H9 (cell line): ENCODE data around the gene NFYC. TPM values are rescaled to one million over a fixed set of nuclear protein-coding genes. Genes with fewer than 3 reads are reported as not detected.

Experiments used
- DNase-seq: peaks from one replicate; pipeline ENCODE4 v3.0.0-alpha.2; 2017
- H2AFZ ChIP-seq: one replicate; pipeline ENCODE4 v1.6.1; 2013; ENCODE audit warnings: mild to moderate bottlenecking, low read length, control low read depth, moderate library complexity
- H2AK5ac ChIP-seq: 2 replicates; pipeline ENCODE4 v1.6.1; 2013; ENCODE audit warnings: low read length, control low read depth, mixed read lengths; ENCODE audit not compliant: insufficient read length
- H2BK120ac ChIP-seq: one replicate; pipeline ENCODE4 v1.6.1; 2013; ENCODE audit warnings: low read depth, mild to moderate bottlenecking, low read length, control low read depth, inconsistent platforms; ENCODE audit not compliant: poor library complexity, severe bottlenecking
- H2BK12ac ChIP-seq: 2 replicates; pipeline ENCODE4 v1.6.1; 2013; ENCODE audit warnings: low read length, control low read depth, mixed read lengths, low read depth; ENCODE audit not compliant: insufficient read length
- H2BK15ac ChIP-seq: 2 replicates; pipeline ENCODE4 v1.6.1; 2013; ENCODE audit warnings: low read depth, low read length, control low read depth
- H2BK20ac ChIP-seq: one replicate; pipeline ENCODE4 v1.6.1; 2013; ENCODE audit warnings: low read depth, mild to moderate bottlenecking, low read length, control low read depth, inconsistent platforms; ENCODE audit not compliant: poor library complexity, severe bottlenecking
- H2BK5ac ChIP-seq: 2 replicates; pipeline ENCODE4 v1.6.1; 2013; ENCODE audit warnings: low read length, control low read depth, mixed read lengths; ENCODE audit not compliant: insufficient read length
- H3K14ac ChIP-seq: 2 replicates; pipeline ENCODE4 v1.6.1; 2013; ENCODE audit warnings: low read length, control low read depth; ENCODE audit not compliant: insufficient read depth
- H3K18ac ChIP-seq: 2 replicates; pipeline ENCODE4 v1.6.1; 2013; ENCODE audit warnings: low read depth, mild to moderate bottlenecking, mixed read lengths, low read length, control low read depth; ENCODE audit not compliant: insufficient read length
- H3K23ac ChIP-seq: 2 replicates; pipeline ENCODE4 v1.6.1; 2013; ENCODE audit warnings: low read length, control low read depth, mixed read lengths, low read depth; ENCODE audit not compliant: insufficient read length
- H3K23me2 ChIP-seq: 2 replicates; pipeline ENCODE4 v1.6.1; 2013; ENCODE audit warnings: low read depth, mild to moderate bottlenecking, mixed read lengths, low read length, control low read depth; ENCODE audit not compliant: insufficient read length, poor library complexity, severe bottlenecking
- H3K27ac ChIP-seq: 2 replicates; pipeline ENCODE4 v1.5.1; 2013; ENCODE audit warnings: low read length, control low read depth, mixed read lengths, low read depth; ENCODE audit not compliant: insufficient read length
- H3K27me3 ChIP-seq: 2 replicates; pipeline ENCODE4 v1.6.1; 2013; ENCODE audit warnings: low read length, control low read depth, inconsistent platforms; ENCODE audit not compliant: insufficient read depth
- H3K4ac ChIP-seq: 2 replicates; pipeline ENCODE4 v1.6.1; 2013; ENCODE audit warnings: low read depth, mild to moderate bottlenecking, control low read depth, inconsistent platforms, low read length, moderate library complexity
- H3K4me1 ChIP-seq: 2 replicates; pipeline ENCODE4 v1.6.1; 2013; ENCODE audit warnings: low read length, control low read depth, inconsistent platforms; ENCODE audit not compliant: insufficient read depth
- H3K4me2 ChIP-seq: 2 replicates; pipeline ENCODE4 v1.6.1; 2013; ENCODE audit warnings: low read length, control low read depth, mixed read lengths; ENCODE audit not compliant: insufficient read length, insufficient read depth
- H3K56ac ChIP-seq: 2 replicates; pipeline ENCODE4 v1.6.1; 2013; ENCODE audit warnings: low read depth, mild to moderate bottlenecking, mixed read lengths, low read length, control low read depth; ENCODE audit not compliant: insufficient read length
- H3K79me1 ChIP-seq: 2 replicates; pipeline ENCODE4 v1.6.1; 2013; ENCODE audit warnings: low read depth, mild to moderate bottlenecking, moderate library complexity, low read length, control low read depth, inconsistent platforms; ENCODE audit not compliant: insufficient read depth, poor library complexity, severe bottlenecking
- H3K79me2 ChIP-seq: 2 replicates; pipeline ENCODE4 v1.6.1; 2013; ENCODE audit warnings: low read length, control low read depth, inconsistent platforms; ENCODE audit not compliant: insufficient read depth
- H3K9ac ChIP-seq: 2 replicates; pipeline ENCODE4 v1.6.1; 2013; ENCODE audit warnings: low read length, control low read depth, mixed read lengths; ENCODE audit not compliant: insufficient read length; ENCODE audit errors: extremely low read depth
- H3K9me3 ChIP-seq: one replicate; pipeline ENCODE4 v1.6.1; 2013; ENCODE audit warnings: low read depth, low read length, inconsistent platforms; ENCODE audit not compliant: control insufficient read depth
- H3T11ph ChIP-seq: one replicate; pipeline ENCODE4 v1.6.1; 2013; ENCODE audit warnings: mild to moderate bottlenecking, low read length, control low read depth, inconsistent platforms
- H4K20me1 ChIP-seq: one replicate; pipeline ENCODE4 v1.6.1; 2013; ENCODE audit not compliant: control insufficient read depth, insufficient read length, insufficient read depth
- H4K5ac ChIP-seq: 2 replicates; pipeline ENCODE4 v1.6.1; 2013; ENCODE audit warnings: low read depth, mild to moderate bottlenecking, mixed read lengths, low read length, control low read depth; ENCODE audit not compliant: insufficient read length
- H4K8ac ChIP-seq: replicated peaks from 2 replicates; pipeline ENCODE4 v1.6.1; 2013; ENCODE audit warnings: low read length, control low read depth, mixed read lengths, low read depth; ENCODE audit not compliant: insufficient read length
- H4K91ac ChIP-seq: 2 replicates; pipeline ENCODE4 v1.6.1; 2013; ENCODE audit warnings: low read depth, mild to moderate bottlenecking, moderate library complexity, mixed read lengths, low read length, control low read depth; ENCODE audit not compliant: insufficient read length
- H3K27ac Mint-ChIP-seq, 3 experiments: 2 replicates in 2 of 3; 3 replicates in 1 of 3; pipeline ENCODE4 v1.8.0; 2020 to 2021; ENCODE audit warnings: mixed read lengths in 3 of 3, mild to moderate bottlenecking in 1 of 3, moderate library complexity in 1 of 3
- H3K27me3 Mint-ChIP-seq: 2 replicates; pipeline ENCODE4 v1.8.0; 2021; ENCODE audit warnings: low read depth, mild to moderate bottlenecking, moderate library complexity, mixed read lengths
- H3K36me3 Mint-ChIP-seq, 3 experiments: 2 replicates in 2 of 3; 3 replicates in 1 of 3; pipeline ENCODE4 v1.8.0; 2020 to 2021; ENCODE audit warnings: low read depth in 3 of 3, mixed read lengths in 3 of 3; ENCODE audit not compliant: insufficient read depth in 1 of 3
- H3K4me1 Mint-ChIP-seq, 2 experiments: 2 replicates each; pipeline ENCODE4 v1.8.0; 2020; ENCODE audit warnings: mixed read lengths in 2 of 2
- H3K4me3 Mint-ChIP-seq, 2 experiments: 2 replicates in 1 of 2; 3 replicates in 1 of 2; pipeline ENCODE4 v1.8.0; 2020 to 2021; ENCODE audit warnings: mild to moderate bottlenecking in 2 of 2, mixed read lengths in 2 of 2, moderate library complexity in 1 of 2
- H3K9me3 Mint-ChIP-seq, 2 experiments: 2 replicates in 1 of 2; 3 replicates in 1 of 2; pipeline ENCODE4 v1.8.0; 2020; ENCODE audit warnings: mild to moderate bottlenecking in 2 of 2, mixed read lengths in 2 of 2, moderate library complexity in 1 of 2
- CTCF ChIP-seq: fragments of 200-600 bp; sonication (generic); conservative IDR thresholded peaks from 3 replicates; pipeline ENCODE4 v1.8.0; 2021; ENCODE audit warnings: antibody characterized with exemption, mild to moderate bottlenecking
- WGBS: extraction: QIAGEN DNeasy Blood & Tissue Kit; methylation state at CpG from one replicate; pipeline ENCODE4 v1.1.7; 2013; ENCODE audit warnings: missing lambda C conversion rate, low lambda C conversion rate, mixed read lengths; ENCODE audit not compliant: insufficient read length; ENCODE audit errors: extremely low coverage; 5-methylcytosine and 5-hydroxymethylcytosine counted together
- total RNA-seq: library from RNA; stranded (reverse); gene quantifications from 2 replicates; pipeline ENCODE4 v1.2.1, GENCODE V29; 2021

Gene NFYC
- total RNA-seq, 1 experiment from 2014 or later, result 54.7 TPM

DNA sequence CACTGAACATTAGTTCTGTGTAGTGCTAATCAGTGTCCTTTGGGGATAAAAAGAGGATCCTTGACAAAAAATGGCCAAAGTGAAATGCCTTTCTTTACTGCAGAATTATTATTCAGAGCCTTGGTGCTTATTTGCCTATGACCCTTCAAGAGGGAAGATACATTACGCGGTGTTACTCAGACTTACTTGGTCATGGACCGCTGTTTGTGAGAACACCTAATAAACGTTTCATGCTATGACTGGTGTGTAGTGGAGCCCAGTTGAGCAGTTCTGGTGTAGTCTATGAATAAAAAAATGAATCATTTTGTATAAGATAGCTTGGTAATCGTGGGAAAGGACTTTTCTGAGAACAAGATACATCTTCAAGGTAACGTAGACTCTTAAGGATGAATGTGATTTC lies 8.3 kb downstream of the NFYC start:
- Histone ChIP-seq H4K8ac (no peak overlapping the region), H2BK12ac (no peak overlapping the region), H3T11ph (no peak overlapping the region), H3K18ac (no peak overlapping the region), H3K23me2 (no peaks in the 10 kb centered on the region), H3K79me1 (peaks cover 2% of the 10 kb centered on the region), H3K4me2 (no peak overlapping the region), H3K79me2 (peaks cover 24% of the 10 kb centered on the region; the same call in 1 of the 2 replicates), H4K5ac (no peak overlapping the region), H3K9me3 (no peaks in the 10 kb centered on the region), H2BK20ac (no peak overlapping the region), H2BK120ac (no peak overlapping the region), H3K4me1 (peaks cover 8% of the 10 kb centered on the region; the same call in 1 of the 2 replicates), H3K56ac (no peak overlapping the region), H2AFZ (no peak overlapping the region), H4K91ac (no peak overlapping the region), H3K27ac (no peak overlapping the region), H2BK5ac (no peak overlapping the region), H3K4ac (no peak overlapping the region), H3K14ac (no peak overlapping the region), H3K27me3 (no peaks in the 10 kb centered on the region), H4K20me1 (no peaks in the 10 kb centered on the region), H2AK5ac (no peak overlapping the region), H2BK15ac (no peak overlapping the region), H3K23ac (no peak overlapping the region), H3K9ac (no peak overlapping the region)
- Mint-ChIP-seq H3K27me3 (no peaks in the 10 kb centered on the region), H3K4me3 (no peak overlapping the region), H3K27ac (no peak overlapping the region; a peak in 1 of 7 replicates), H3K9me3 (no peaks in the 10 kb centered on the region), H3K36me3 (no peaks in the 10 kb centered on the region), H3K4me1 (peaks cover 31 to 34% of the 10 kb centered on the region in 2 experiments)
- WGBS, result no CpG with 5 or more reads among the region's 6 CpGs
- TF ChIP-seq CTCF, result no peak
- DNase-seq, result no peak
